ENCODE results near the gene SETD1B. TPM values are rescaled to one million over a fixed set of nuclear protein-coding genes. Genes with fewer than 3 reads are reported as not detected.

Gene SETD1B
- total RNA-seq, 1 donor from 2014 or later: 25.9 TPM

- Mint-ChIP-seq H3K27ac (ENCODE audit: unreplicated experiment) (no peak overlapping the region), H3K4me1 (peaks cover 47% of the 10 kb centered on the region), H3K36me3 (ENCODE audit: low read depth) (peaks cover 6% of the 10 kb centered on the region), H3K27me3 (ENCODE audit: low read depth) (no peaks in the 10 kb centered on the region), H3K9me3 (no peaks in the 10 kb centered on the region), H3K4me3 (peak overlapping the region; percentile 85)
- no peak for DNase-seq (ENCODE audit: low read depth, low spot score)
- TF ChIP-seq CTCF (conservative IDR thresholded peaks at IDR 0.05): no peak
Observed at GRCh38 chr12:121810234-121810817, 6.5 kb downstream of the SETD1B start.

- Mint-ChIP-seq H3K36me3 (ENCODE audit: low read depth) (peaks cover 6% of the 10 kb centered on the region), H3K27ac (ENCODE audit: unreplicated experiment) (no peak overlapping the region)
- DNase-seq (ENCODE audit: low read depth, low spot score): no peak
Observed at GRCh38 chr12:121810833-121811433, 7.1 kb downstream of the SETD1B start.

DNA sequence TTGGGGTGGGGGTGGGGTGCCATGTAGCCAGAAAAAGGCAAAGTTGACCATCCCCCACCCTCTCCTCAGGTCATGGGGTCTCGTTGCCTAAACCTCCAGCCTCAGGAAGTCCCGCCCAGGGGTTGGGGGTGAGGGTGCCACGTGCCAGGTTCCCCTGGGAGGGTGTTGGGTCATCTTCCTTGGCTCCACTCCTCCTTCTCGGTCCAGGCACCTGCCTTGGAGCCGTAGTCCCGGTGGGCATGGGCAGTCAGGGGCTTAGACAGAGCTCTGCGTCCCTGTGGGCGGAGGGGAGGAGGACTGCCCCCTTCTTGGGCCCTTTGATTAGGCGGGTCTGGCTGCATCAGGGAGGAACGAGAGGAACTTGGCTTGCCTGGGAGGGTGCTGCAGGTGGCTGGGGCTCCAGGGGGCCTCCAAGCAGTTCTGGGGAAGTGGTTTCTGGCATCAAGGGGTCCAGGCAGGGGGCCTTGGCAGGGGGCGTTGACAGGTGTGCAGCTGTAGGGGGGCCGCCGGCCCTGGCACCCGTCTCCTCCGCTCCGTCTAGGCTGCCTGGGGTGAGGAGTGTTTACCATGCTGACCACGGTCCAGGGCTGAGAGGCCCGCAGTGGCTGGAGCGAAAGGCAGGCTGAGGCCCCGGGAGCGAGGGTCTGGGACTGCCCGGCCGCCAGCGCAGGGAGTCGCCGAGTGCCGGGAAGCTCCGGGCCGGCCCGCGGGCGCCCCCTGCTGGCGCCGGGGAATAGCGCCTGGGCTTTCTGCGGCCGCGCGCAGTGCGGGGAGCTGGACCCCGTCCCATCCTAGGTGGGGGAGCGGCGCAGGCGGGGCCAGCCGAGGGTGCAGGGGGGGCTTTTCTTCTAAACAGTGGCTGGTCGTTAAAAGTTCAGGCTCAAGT lies 7.9 kb downstream of the SETD1B start:
- peaks cover 34% of the 10 kb centered on the region for H3K4me1 Mint-ChIP-seq
- no peak overlapping the region for H3K27ac Mint-ChIP-seq (ENCODE audit: unreplicated experiment)
- DNase-seq (ENCODE audit: low read depth, low spot score): peak; percentile 76
- H3K9me3 Mint-ChIP-seq: no peaks in the 10 kb centered on the region
- H3K27me3 Mint-ChIP-seq (ENCODE audit: low read depth): no peaks in the 10 kb centered on the region
- peak overlapping the region; percentile 88 for H3K4me3 Mint-ChIP-seq
- TF ChIP-seq CTCF (conservative IDR thresholded peaks at IDR 0.05): peak; percentile 99
- peaks cover 8% of the 10 kb centered on the region for H3K36me3 Mint-ChIP-seq (ENCODE audit: low read depth)

More at GRCh38 chr12:121810833-121811433, 7.1 kb downstream of the SETD1B start:
- TF ChIP-seq CTCF (conservative IDR thresholded peaks at IDR 0.05): no peak
- Mint-ChIP-seq H3K4me3 (peak overlapping the region; percentile 85), H3K27me3 (ENCODE audit: low read depth) (no peaks in the 10 kb centered on the region), H3K4me1 (peaks cover 41% of the 10 kb centered on the region), H3K9me3 (no peaks in the 10 kb centered on the region)

GRCh38 chr12:121812320-121812871 lies 8.6 kb downstream of the SETD1B start:
- Mint-ChIP-seq H3K27me3 (ENCODE audit: low read depth) (no peaks in the 10 kb centered on the region), H3K4me1 (peaks cover 26% of the 10 kb centered on the region), H3K27ac (ENCODE audit: unreplicated experiment) (peak overlapping the region; percentile 59), H3K36me3 (ENCODE audit: low read depth) (peaks cover 9% of the 10 kb centered on the region), H3K4me3 (peak overlapping the region; percentile 88), H3K9me3 (no peaks in the 10 kb centered on the region)
- DNase-seq (ENCODE audit: low read depth, low spot score): peak; percentile 68
- TF ChIP-seq CTCF (conservative IDR thresholded peaks at IDR 0.05): peak; percentile 49

All from neural crest cell (in vitro differentiated cells).